ENCODE results near the gene SHC2. TPM values are rescaled to one million over a fixed set of nuclear protein-coding genes. Genes with fewer than 3 reads are reported as not detected.

Gene SHC2
- total RNA-seq, 1 experiment from 2014 or later = 6.7 TPM

DNA sequence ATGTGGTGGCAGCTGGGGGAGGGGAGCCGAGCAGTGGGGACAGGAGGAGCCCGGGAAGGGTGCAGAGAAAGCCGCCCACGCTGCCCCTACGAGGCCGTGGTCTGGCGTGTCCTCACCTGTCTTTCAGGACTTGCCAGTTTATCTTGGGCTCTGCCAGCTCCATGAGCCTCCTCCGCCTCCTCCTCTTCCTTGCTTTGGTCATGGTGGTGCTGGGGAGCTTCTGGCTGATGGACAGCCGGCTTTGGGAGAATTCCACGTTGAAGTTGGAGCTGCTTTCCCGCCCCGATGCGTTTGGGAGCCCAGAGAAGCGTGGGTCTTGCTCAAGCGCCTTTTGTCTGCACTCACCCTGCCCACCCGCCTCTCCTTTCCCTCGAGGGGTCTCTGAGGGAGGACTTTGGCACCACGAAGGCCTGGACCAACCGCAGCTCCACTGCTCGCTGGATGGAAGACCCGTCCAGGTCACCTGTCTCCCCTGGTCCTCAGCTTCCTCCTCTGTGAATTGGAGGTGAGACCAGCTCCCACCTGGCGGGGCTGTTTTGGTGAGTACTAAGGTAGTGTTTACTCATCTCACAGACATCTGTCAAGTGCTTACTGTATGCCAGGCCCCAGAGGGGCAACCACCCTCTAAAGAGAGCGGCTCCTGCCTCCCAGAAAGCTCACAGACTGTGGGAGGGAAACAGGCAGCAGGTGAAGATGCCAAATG is 86.5 kb downstream of the SHC2 start:
- no peak overlapping the region for H3K27ac ChIP-seq (ENCODE audit: low read length)
- ATAC-seq (no peak), DNase-seq (ENCODE audit: low read depth, low spot score) (no peak)
- H3K4me3 ChIP-seq (ENCODE audit: low read depth in 2 of 2, low read length in 2 of 2) = no peak overlapping the region
- H3K4me1 ChIP-seq (ENCODE audit: control insufficient read depth, insufficient read depth, low read length) = no peaks in the 10 kb centered on the region
- H3K9me3 ChIP-seq (ENCODE audit: control insufficient read depth, insufficient read depth, low read depth, low read length) = no peaks in the 10 kb centered on the region
- no peaks in the 10 kb centered on the region for H3K36me3 ChIP-seq (ENCODE audit: control insufficient read depth, insufficient read depth, low read length)
- TF ChIP-seq SIN3A (IDR thresholded peaks at IDR 0.05; ENCODE audit: borderline replicate concordance, insufficient read depth, low read depth, low read length) = no peak
- no peak for TF ChIP-seq POLR2AphosphoS5 (IDR thresholded peaks at IDR 0.05; ENCODE audit: low read depth, low read length)
- TF ChIP-seq CTCF (IDR thresholded peaks at IDR 0.05) = no peak
- TF ChIP-seq, protein P1, sequence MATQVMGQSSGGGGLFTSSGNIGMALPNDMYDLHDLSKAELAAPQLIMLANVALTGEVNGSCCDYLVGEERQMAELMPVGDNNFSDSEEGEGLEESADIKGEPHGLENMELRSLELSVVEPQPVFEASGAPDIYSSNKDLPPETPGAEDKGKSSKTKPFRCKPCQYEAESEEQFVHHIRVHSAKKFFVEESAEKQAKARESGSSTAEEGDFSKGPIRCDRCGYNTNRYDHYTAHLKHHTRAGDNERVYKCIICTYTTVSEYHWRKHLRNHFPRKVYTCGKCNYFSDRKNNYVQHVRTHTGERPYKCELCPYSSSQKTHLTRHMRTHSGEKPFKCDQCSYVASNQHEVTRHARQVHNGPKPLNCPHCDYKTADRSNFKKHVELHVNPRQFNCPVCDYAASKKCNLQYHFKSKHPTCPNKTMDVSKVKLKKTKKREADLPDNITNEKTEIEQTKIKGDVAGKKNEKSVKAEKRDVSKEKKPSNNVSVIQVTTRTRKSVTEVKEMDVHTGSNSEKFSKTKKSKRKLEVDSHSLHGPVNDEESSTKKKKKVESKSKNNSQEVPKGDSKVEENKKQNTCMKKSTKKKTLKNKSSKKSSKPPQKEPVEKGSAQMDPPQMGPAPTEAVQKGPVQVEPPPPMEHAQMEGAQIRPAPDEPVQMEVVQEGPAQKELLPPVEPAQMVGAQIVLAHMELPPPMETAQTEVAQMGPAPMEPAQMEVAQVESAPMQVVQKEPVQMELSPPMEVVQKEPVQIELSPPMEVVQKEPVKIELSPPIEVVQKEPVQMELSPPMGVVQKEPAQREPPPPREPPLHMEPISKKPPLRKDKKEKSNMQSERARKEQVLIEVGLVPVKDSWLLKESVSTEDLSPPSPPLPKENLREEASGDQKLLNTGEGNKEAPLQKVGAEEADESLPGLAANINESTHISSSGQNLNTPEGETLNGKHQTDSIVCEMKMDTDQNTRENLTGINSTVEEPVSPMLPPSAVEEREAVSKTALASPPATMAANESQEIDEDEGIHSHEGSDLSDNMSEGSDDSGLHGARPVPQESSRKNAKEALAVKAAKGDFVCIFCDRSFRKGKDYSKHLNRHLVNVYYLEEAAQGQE (IDR thresholded peaks at IDR 0.05; ENCODE audit: insufficient read depth in 1 of 2, low read depth in 2 of 2, low read length in 1 of 2) = no peak
- no peak for TF ChIP-seq TCF7L2 (IDR thresholded peaks at IDR 0.05; ENCODE audit: low read depth, low read length)
- CTCF ChIA-PET = interaction anchor here (0.6 kb wide), 1 partner anchor 124 kb away, joined by 7 read pairs; no protein-coding TSS in a partner anchor
- POLR2A ChIA-PET = no interaction called here
- no peaks in the 10 kb centered on the region for H3K27me3 ChIP-seq (ENCODE audit: control insufficient read depth, insufficient read depth, low read length)
- intact Hi-C loops (cut with micrococcal nuclease; ENCODE audit: unreplicated experiment) = no loop called here
- in situ Hi-C loops (cut with HindIII; ENCODE audit: low pct_unique_long_range_greater_than_20kb, low sequenced_read_pairs) = no loop called here
- BruUV-seq (replicated peaks) = no TSS peak

GRCh38 chr19:373391-374182 is 87.2 kb downstream of the SHC2 start:
- ChIA-PET CTCF (interaction anchor here (0.6 kb wide), 1 partner anchor 125 kb away, joined by 7 read pairs; no protein-coding TSS in a partner anchor), POLR2A (no interaction called here)
- no peak for DNase-seq (ENCODE audit: low read depth, low spot score)
- in situ Hi-C loops (cut with HindIII; ENCODE audit: low pct_unique_long_range_greater_than_20kb, low sequenced_read_pairs) (no loop called here), intact Hi-C loops (cut with micrococcal nuclease; ENCODE audit: unreplicated experiment) (no loop called here)
- TF ChIP-seq POLR2AphosphoS5 (IDR thresholded peaks at IDR 0.05; ENCODE audit: low read depth, low read length) = no peak
- TF ChIP-seq SIN3A (IDR thresholded peaks at IDR 0.05; ENCODE audit: borderline replicate concordance, insufficient read depth, low read depth, low read length) = no peak
- TF ChIP-seq, protein P1 (IDR thresholded peaks at IDR 0.05; ENCODE audit: insufficient read depth in 1 of 2, low read depth in 2 of 2, low read length in 1 of 2) = no peak
- no peak; the same call in 1 of the 2 replicates for TF ChIP-seq CTCF (IDR thresholded peaks at IDR 0.05)
- no peak for TF ChIP-seq TCF7L2 (IDR thresholded peaks at IDR 0.05; ENCODE audit: low read depth, low read length)
- no TSS peak for BruUV-seq (replicated peaks)
- ATAC-seq = no peak
- Histone ChIP-seq H3K36me3 (ENCODE audit: control insufficient read depth, insufficient read depth, low read length) (no peaks in the 10 kb centered on the region), H3K4me1 (ENCODE audit: control insufficient read depth, insufficient read depth, low read length) (no peaks in the 10 kb centered on the region), H3K27me3 (ENCODE audit: control insufficient read depth, insufficient read depth, low read length) (no peaks in the 10 kb centered on the region), H3K4me3 (ENCODE audit: low read depth in 2 of 2, low read length in 2 of 2) (no peak overlapping the region), H3K9me3 (ENCODE audit: control insufficient read depth, insufficient read depth, low read depth, low read length) (no peaks in the 10 kb centered on the region), H3K27ac (ENCODE audit: low read length) (no peak overlapping the region)
